ENCODE data around the gene SPATA17. TPM values are rescaled to one million over a fixed set of nuclear protein-coding genes. Genes with fewer than 3 reads are reported as not detected.
"Not testable (repeated sequence)": the region's sequence is repeated elsewhere in the genome, so short reads cannot be mapped to it uniquely, and the experiment has no call there.

The SPATA17 gene
- not detected for total RNA-seq

GRCh38 chr1:217630711-217631591 lies at the start of gene SPATA17, which contains the start of gene GPATCH2:
SPATA17 (plus strand) TSS chr1:217631344; CDS start chr1:217631379, 35 bp downstream.
GPATCH2 (minus strand) TSS chr1:217631090; CDS start chr1:217630971, 119 bp downstream.
- H3K27ac Mint-ChIP-seq, result peak within 1 kb of the TSS; percentile 100
- POLR2A ChIA-PET, result interaction anchor here (0.6 to 1.4 kb wide), 6 partner anchors 9 to 148 kb away, joined by 3 to 11 read pairs (median 3); no protein-coding TSS in a partner anchor
- no peaks in the 10 kb centered on the region for H3K27me3 Mint-ChIP-seq
- intact Hi-C loops (cut with micrococcal nuclease), result loop anchor here (10.0 kb wide), 1 partner anchor 654 kb away; the partner anchor contains the start of gene RRP15
- H3K36me3 Mint-ChIP-seq (ENCODE audit: low read depth), result no peaks in the 10 kb centered on the region
- DNase-seq (peak; percentile 81), ATAC-seq (peak; percentile 88)
- no peaks in the 10 kb centered on the region for H3K9me3 Mint-ChIP-seq
- CTCF ChIA-PET, result interaction anchor here (1.0 to 1.4 kb wide), 4 partner anchors 9 to 30 kb away, joined by 3 to 4 read pairs (median 3); no protein-coding TSS in a partner anchor
- H3K4me1 Mint-ChIP-seq (ENCODE audit: low read depth), result peaks cover 33% of the 10 kb centered on the region
- TF ChIP-seq CTCF (IDR thresholded peaks at IDR 0.05), result no peak
- peak within 1 kb of the TSS; percentile 82 for H3K4me3 Mint-ChIP-seq

- H3K27ac Mint-ChIP-seq; H3K9me3 Mint-ChIP-seq; DNase-seq; ATAC-seq; intact Hi-C loops (cut with micrococcal nuclease); H3K36me3 Mint-ChIP-seq (ENCODE audit: low read depth); CTCF ChIA-PET; H3K27me3 Mint-ChIP-seq; H3K4me1 Mint-ChIP-seq (ENCODE audit: low read depth); H3K4me3 Mint-ChIP-seq: not testable (repeated sequence)
- POLR2A ChIA-PET, result interaction anchor here (0.6 kb wide), 1 partner anchor 46 kb away, joined by 3 read pairs; the partner anchor contains the start of gene GPATCH2
Observed at GRCh38 chr1:217584286-217584811, 46.8 kb upstream of the SPATA17 start.

- H3K4me3 Mint-ChIP-seq, result no peak overlapping the region
- no peaks in the 10 kb centered on the region for H3K9me3 Mint-ChIP-seq
- no peaks in the 10 kb centered on the region for H3K27me3 Mint-ChIP-seq
- no peaks in the 10 kb centered on the region for H3K4me1 Mint-ChIP-seq (ENCODE audit: low read depth)
- no peak for DNase-seq
- intact Hi-C loops (cut with micrococcal nuclease), result no loop called here
- H3K27ac Mint-ChIP-seq, result no peak overlapping the region
- CTCF ChIA-PET, result no interaction called here
- no peak for ATAC-seq
- POLR2A ChIA-PET, result no interaction called here
- peaks cover 8% of the 10 kb centered on the region for H3K36me3 Mint-ChIP-seq (ENCODE audit: low read depth)
- no peak for TF ChIP-seq CTCF (IDR thresholded peaks at IDR 0.05)
Observed at GRCh38 chr1:217585577-217585976, 45.6 kb upstream of the SPATA17 start.

- H3K4me1 Mint-ChIP-seq (ENCODE audit: low read depth), result no peaks in the 10 kb centered on the region
- H3K27ac Mint-ChIP-seq, result no peak overlapping the region
- ChIA-PET POLR2A (no interaction called here), CTCF (no interaction called here)
- H3K4me3 Mint-ChIP-seq, result no peak overlapping the region
- H3K36me3 Mint-ChIP-seq (ENCODE audit: low read depth), result peaks cover 4% of the 10 kb centered on the region
- TF ChIP-seq CTCF (IDR thresholded peaks at IDR 0.05), result no peak
- DNase-seq (no peak), ATAC-seq (no peak)
- intact Hi-C loops (cut with micrococcal nuclease), result no loop called here
- no peaks in the 10 kb centered on the region for H3K27me3 Mint-ChIP-seq
- H3K9me3 Mint-ChIP-seq, result no peaks in the 10 kb centered on the region
Observed at GRCh38 chr1:217586586-217586985, 44.6 kb upstream of the SPATA17 start.

- no peak for ATAC-seq
- no peak overlapping the region for H3K4me3 Mint-ChIP-seq
Observed at GRCh38 chr1:217590598-217590997, 40.5 kb upstream of the SPATA17 start.

More at GRCh38 chr1:217590598-217590997, 40.5 kb upstream of the SPATA17 start:
- no peaks in the 10 kb centered on the region for H3K9me3 Mint-ChIP-seq
- POLR2A ChIA-PET, result no interaction called here
- no peaks in the 10 kb centered on the region for H3K27me3 Mint-ChIP-seq
- H3K4me1 Mint-ChIP-seq (ENCODE audit: low read depth), result no peaks in the 10 kb centered on the region
- DNase-seq, result no peak
- intact Hi-C loops (cut with micrococcal nuclease), result no loop called here
- no peak overlapping the region for H3K27ac Mint-ChIP-seq
- H3K36me3 Mint-ChIP-seq (ENCODE audit: low read depth), result peaks cover 4% of the 10 kb centered on the region
- CTCF ChIA-PET, result interaction anchor here (0.8 kb wide), 1 partner anchor 12 kb away, joined by 3 read pairs; no protein-coding TSS in a partner anchor
- TF ChIP-seq CTCF (IDR thresholded peaks at IDR 0.05), result no peak
